ENCODE results near the gene OLA1. TPM values are rescaled to one million over a fixed set of nuclear protein-coding genes. Genes with fewer than 3 reads are reported as not detected.

OLA1 gene
- total RNA-seq, 1 donor from 2014 or later = 65.7 TPM

DNA sequence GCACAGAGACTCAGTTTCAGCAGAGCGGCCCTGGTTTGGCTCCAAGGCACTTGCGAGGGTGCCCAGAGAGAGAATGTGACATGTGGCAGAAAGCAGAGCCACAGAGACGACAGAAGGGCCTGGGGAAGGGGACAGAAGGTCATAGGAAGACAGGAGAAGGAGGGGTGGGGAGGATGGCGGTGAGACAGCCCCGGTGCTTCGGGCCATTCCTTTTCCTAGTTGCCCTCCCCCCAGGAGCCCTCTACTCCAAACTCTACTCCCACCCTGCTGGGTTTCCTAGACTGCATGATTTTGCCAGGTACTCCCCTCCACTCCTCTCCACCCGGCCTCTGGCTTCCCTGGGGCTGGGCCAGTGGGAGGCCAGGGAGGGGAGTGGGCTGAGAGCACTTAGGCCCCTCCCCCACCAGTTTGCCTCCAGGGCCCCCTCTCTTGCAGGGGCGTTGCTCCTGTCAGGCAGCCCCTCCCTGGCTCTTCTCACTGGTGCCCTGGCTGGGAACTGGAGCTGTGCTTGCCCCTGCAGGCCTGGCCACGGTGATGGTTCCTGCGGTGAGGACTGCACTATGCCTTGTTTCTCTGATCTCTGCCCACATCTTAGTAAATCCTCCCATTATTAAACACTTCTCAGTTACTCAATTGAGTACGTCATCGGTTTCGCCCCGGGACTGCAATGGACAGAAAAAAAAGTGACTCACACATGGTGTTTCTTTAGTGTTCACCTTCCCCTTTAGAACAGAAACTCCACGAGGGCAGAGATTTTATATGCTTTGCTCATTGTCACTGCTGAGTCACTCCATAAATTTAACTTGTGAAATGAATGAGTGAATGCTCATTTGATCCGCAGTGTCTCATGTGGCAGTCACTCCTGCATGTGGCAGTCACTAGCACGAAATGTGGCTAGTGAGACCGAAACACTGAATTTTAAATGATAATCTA is 224.5 kb downstream of the OLA1 start:
- H3K36me3 ChIP-seq = no peaks in the 10 kb centered on the region
- intact Hi-C loops (cut with micrococcal nuclease) = no loop called here
- TF ChIP-seq, protein P1, sequence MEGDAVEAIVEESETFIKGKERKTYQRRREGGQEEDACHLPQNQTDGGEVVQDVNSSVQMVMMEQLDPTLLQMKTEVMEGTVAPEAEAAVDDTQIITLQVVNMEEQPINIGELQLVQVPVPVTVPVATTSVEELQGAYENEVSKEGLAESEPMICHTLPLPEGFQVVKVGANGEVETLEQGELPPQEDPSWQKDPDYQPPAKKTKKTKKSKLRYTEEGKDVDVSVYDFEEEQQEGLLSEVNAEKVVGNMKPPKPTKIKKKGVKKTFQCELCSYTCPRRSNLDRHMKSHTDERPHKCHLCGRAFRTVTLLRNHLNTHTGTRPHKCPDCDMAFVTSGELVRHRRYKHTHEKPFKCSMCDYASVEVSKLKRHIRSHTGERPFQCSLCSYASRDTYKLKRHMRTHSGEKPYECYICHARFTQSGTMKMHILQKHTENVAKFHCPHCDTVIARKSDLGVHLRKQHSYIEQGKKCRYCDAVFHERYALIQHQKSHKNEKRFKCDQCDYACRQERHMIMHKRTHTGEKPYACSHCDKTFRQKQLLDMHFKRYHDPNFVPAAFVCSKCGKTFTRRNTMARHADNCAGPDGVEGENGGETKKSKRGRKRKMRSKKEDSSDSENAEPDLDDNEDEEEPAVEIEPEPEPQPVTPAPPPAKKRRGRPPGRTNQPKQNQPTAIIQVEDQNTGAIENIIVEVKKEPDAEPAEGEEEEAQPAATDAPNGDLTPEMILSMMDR (IDR thresholded peaks at IDR 0.05; ENCODE audit: borderline replicate concordance) = no peak
- no peaks in the 10 kb centered on the region for H3K27me3 ChIP-seq (ENCODE audit: low read depth)
- H3K9me3 ChIP-seq (replicated peaks) = no peaks in the 10 kb centered on the region
- H3K4me1 ChIP-seq = peaks cover 58% of the 10 kb centered on the region
- peak overlapping the region; percentile 94 for H3K27ac ChIP-seq (replicated peaks)
- peak overlapping the region; percentile 13 for H3K4me3 ChIP-seq
- peak; percentile 48 for DNase-seq

Other genes with a start within 250 kb of the OLA1 start
- gene SP9, start 86.4 kb upstream of the OLA1 start, total RNA-seq = not detected
- gene SCRN3, start 147.2 kb upstream of the OLA1 start, total RNA-seq = 47.6 TPM
- 16.3 TPM for gene GPR155, start 238.5 kb upstream of the OLA1 start, total RNA-seq